ENCODE data around the gene FLNA. TPM values are rescaled to one million over a fixed set of nuclear protein-coding genes. Genes with fewer than 3 reads are reported as not detected.
A peak's percentile ranks its signal among the peaks of the same experiment; 100 is the strongest.
"Not testable (repeated sequence)": the region's sequence is repeated elsewhere in the genome, so short reads cannot be mapped to it uniquely, and the experiment has no call there.

FLNA gene
- total and polyA plus RNA-seq, 2 donors (not counting 3 experiments of a cell fraction or from before 2014, with no cell fraction given), result 658 to 1,474 TPM

DNA sequence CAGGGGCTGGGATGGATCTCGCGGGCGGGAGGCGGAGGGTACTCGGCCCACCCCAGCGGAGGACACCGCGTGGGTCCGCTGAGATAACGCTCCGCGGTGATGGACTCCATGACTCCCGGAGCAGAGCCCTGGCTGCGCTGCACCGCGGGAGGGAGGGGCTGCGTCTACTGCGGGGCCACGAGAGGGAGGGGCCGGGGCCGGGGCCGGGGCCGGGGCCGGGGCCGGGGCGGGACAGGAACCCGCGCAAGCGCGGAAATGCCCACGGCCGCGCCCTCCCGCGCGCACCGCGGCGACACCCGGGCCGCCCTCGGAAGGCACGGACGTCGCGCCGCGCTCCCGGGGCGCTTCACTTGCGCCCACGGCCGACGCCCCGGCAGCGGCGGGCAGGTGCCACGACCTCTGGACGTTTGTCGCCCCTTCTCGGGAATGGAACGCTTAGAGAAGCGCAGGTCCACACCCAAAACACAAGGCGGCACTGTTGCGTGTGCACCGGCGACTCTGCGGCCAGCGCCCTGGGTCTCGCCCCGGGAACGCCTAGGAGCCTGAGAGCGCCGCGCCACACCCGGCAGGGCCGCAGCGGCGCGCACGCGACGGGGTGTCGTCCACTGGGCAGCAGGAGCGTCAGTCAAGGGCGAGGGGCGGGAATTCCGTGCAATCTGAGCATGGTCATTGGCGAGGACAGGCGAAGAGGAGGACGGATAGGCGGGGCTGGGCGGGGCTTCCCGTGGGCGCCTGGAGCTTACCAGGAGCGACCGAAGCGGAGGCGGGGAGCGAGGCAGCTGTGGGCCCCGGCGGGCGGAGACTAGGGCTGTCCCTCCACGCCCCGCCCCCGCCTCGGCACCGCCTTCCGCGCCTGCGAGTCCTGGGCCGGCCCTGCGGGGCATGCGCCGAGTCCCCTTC is 32.8 kb downstream of the FLNA start:
- H3K4me2 ChIP-seq (ENCODE audit: insufficient read depth, low read length); intact Hi-C loops (cut with micrococcal nuclease); H2AFZ ChIP-seq (ENCODE audit: low read depth, low read length); DNase-seq (ENCODE audit: low read depth, low spot score); H3K9me1 ChIP-seq (replicated peaks; ENCODE audit: control insufficient read depth, extremely low read depth, insufficient read depth, low read length); H3K27me3 ChIP-seq (ENCODE audit: control insufficient read depth in 2 of 2, insufficient read depth in 2 of 2, low read length in 2 of 2); H3K4me3 ChIP-seq (replicated peaks in 1 of 3; ENCODE audit: insufficient read depth in 1 of 3, low read depth in 1 of 3, low read length in 3 of 3); POLR2A ChIA-PET; dilution Hi-C loops (cut with MboI; ENCODE audit: extremely low pct_ligation_motif_present, low sequenced_read_pairs); H3K27ac ChIP-seq (ENCODE audit: insufficient read depth, low read depth, low read length); H4K20me1 ChIP-seq (replicated peaks; ENCODE audit: control insufficient read depth, extremely low read depth, insufficient read depth, low read length); H3K36me3 ChIP-seq (ENCODE audit: control insufficient read depth in 2 of 2, extremely low read depth in 1 of 2, insufficient read depth in 2 of 2, low read length in 2 of 2); BruUV-seq (replicated peaks); CTCF ChIA-PET; H3K9me3 ChIP-seq (replicated peaks; ENCODE audit: control insufficient read depth, insufficient read depth, low read length); H3K79me2 ChIP-seq (ENCODE audit: control insufficient read depth, insufficient read depth, low read length); H3K4me1 ChIP-seq (ENCODE audit: control insufficient read depth, extremely low read depth, insufficient read depth, low read length); H3K9ac ChIP-seq (replicated peaks; ENCODE audit: extremely low read depth, insufficient read depth, low read length): not testable (repeated sequence)
- FAIRE-seq, result peak; percentile 100

DNA sequence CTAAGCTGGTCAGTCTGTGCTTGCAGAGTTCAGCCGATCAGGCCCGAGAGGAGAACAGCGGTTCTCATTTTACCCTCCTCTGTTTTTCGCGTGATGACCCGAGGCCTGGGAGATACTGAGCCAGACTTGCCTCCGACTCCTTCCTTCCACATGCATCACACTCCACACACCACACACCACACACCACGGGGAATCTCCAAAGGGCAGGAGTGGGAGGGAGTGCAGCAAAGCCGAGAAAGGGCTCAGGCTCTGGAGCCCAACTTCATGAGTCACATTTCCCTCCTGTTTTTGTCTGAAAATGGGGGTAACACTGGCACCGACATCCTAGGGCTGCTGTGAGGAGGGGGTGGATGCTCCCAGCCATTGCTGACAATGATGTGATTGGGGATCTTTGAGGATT is 39.9 kb downstream of the FLNA start:
- Histone ChIP-seq H3K36me3 (ENCODE audit: control insufficient read depth in 2 of 2, extremely low read depth in 1 of 2, insufficient read depth in 2 of 2, low read length in 2 of 2) (no peaks in the 10 kb centered on the region), H3K27ac (ENCODE audit: insufficient read depth, low read depth, low read length) (peak overlapping the region; percentile 61), H3K4me2 (ENCODE audit: insufficient read depth, low read length) (peak overlapping the region; percentile 49), H3K27me3 (ENCODE audit: control insufficient read depth in 2 of 2, insufficient read depth in 2 of 2, low read length in 2 of 2) (no peaks in the 10 kb centered on the region), H3K4me3 (replicated peaks in 1 of 3; ENCODE audit: insufficient read depth in 1 of 3, low read depth in 1 of 3, low read length in 3 of 3) (no peak overlapping the region), H3K79me2 (ENCODE audit: control insufficient read depth, insufficient read depth, low read length) (no peaks in the 10 kb centered on the region), H3K4me1 (ENCODE audit: control insufficient read depth, extremely low read depth, insufficient read depth, low read length) (peaks cover 17% of the 10 kb centered on the region), H3K9ac (replicated peaks; ENCODE audit: extremely low read depth, insufficient read depth, low read length) (peak overlapping the region; percentile 19), H3K9me3 (replicated peaks; ENCODE audit: control insufficient read depth, insufficient read depth, low read length) (no peaks in the 10 kb centered on the region), H2AFZ (ENCODE audit: low read depth, low read length) (peak overlapping the region; percentile 8), H3K9me1 (replicated peaks; ENCODE audit: control insufficient read depth, extremely low read depth, insufficient read depth, low read length) (no peaks in the 10 kb centered on the region), H4K20me1 (replicated peaks; ENCODE audit: control insufficient read depth, extremely low read depth, insufficient read depth, low read length) (no peaks in the 10 kb centered on the region)
- CTCF ChIA-PET, result interaction anchor here (1.1 to 1.4 kb wide), 3 partner anchors 16 to 20 kb away, joined by 3 read pairs; no protein-coding TSS in a partner anchor
- BruUV-seq (replicated peaks), result TSS peak; percentile 98
- FAIRE-seq (no peak), DNase-seq (ENCODE audit: low read depth, low spot score) (no peak)
- POLR2A ChIA-PET, result no interaction called here
- TF ChIP-seq POLR2AphosphoS5 (IDR thresholded peaks at IDR 0.05; ENCODE audit: insufficient read depth, low read depth, low read length) (no peak), EZH2 (IDR thresholded peaks at IDR 0.05; ENCODE audit: borderline replicate concordance, low read depth, low read length, severe bottlenecking) (no peak), FOS (IDR thresholded peaks at IDR 0.05; ENCODE audit: borderline replicate concordance, insufficient read depth, low read length) (no peak)
- TF ChIP-seq, protein P1, sequence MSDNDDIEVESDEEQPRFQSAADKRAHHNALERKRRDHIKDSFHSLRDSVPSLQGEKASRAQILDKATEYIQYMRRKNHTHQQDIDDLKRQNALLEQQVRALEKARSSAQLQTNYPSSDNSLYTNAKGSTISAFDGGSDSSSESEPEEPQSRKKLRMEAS (IDR thresholded peaks at IDR 0.05; ENCODE audit: insufficient read depth, insufficient read length), result no peak
- dilution Hi-C loops (cut with MboI; ENCODE audit: extremely low pct_ligation_motif_present, low sequenced_read_pairs), result no loop called here
- intact Hi-C loops (cut with micrococcal nuclease), result no loop called here
